Mucosa of rectum (tissue), 2 donors: ENCODE results near the gene SAMD13.

Experiments
- H3K27ac ChIP-seq, 2 donors: one replicate each; pipeline ENCODE4 v1.7.0; 2013; ENCODE audit warnings: inconsistent platforms in 2 of 2, low read depth in 2 of 2, low read length in 2 of 2
- H3K27me3 ChIP-seq, 2 donors: one replicate each; pipeline ENCODE4 v1.7.0; 2013; ENCODE audit warnings: low read length in 2 of 2; ENCODE audit not compliant: control insufficient read depth in 2 of 2, insufficient read depth in 2 of 2
- H3K36me3 ChIP-seq, 2 donors: one replicate each; pipeline ENCODE4 v1.7.0; 2013; ENCODE audit warnings: low read length in 2 of 2; ENCODE audit not compliant: control insufficient read depth in 2 of 2, insufficient read depth in 2 of 2
- H3K4me1 ChIP-seq, 2 donors: one replicate each; pipeline ENCODE4 v1.7.0; 2013; ENCODE audit warnings: low read length in 2 of 2, mild to moderate bottlenecking in 1 of 2; ENCODE audit not compliant: control insufficient read depth in 2 of 2, insufficient read depth in 2 of 2
- H3K4me3 ChIP-seq, 2 donors: one replicate each; pipeline ENCODE4 v1.7.0; 2013; ENCODE audit warnings: low read length in 2 of 2
- H3K9ac ChIP-seq, 2 donors: one replicate each; pipeline ENCODE4 v1.7.0; 2013; ENCODE audit warnings: low read length in 2 of 2, low read depth in 1 of 2, mild to moderate bottlenecking in 1 of 2
- H3K9me3 ChIP-seq, 2 donors: one replicate each; pipeline ENCODE4 v1.7.0; 2013; ENCODE audit warnings: low read length in 2 of 2; ENCODE audit not compliant: control insufficient read depth in 2 of 2
- donor health status: healthy.
- donor health status: Normal muscosa, but diverticular disease.

The SAMD13 gene

DNA sequence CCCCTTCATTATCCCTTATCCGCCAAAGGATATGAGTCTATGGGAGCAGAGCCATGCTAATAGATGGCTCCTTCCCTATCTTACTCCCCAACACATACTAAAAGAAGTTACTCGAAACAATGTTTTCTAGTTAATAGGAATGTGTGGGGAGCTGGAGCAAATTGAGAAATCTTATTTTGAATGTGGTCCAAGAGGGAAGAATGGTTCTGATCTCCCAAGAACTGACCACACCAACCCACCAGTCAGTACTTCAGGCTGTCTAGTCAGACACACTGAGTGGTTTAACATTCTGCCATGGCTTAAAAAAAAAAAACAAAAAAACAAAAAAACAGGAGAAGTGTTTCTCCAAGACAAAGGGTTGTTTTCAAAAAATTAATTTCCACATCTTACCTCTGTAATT lies 65.3 kb downstream of the SAMD13 start:
- H3K9ac ChIP-seq, result no peak overlapping the region
- peak overlapping the region; percentile 59 to 66 for H3K27ac ChIP-seq
- H3K9me3 ChIP-seq, result no peaks in the 10 kb centered on the region
- H3K36me3 ChIP-seq, result no peaks in the 10 kb centered on the region
- no peak overlapping the region for H3K4me3 ChIP-seq
- H3K27me3 ChIP-seq, result no peaks in the 10 kb centered on the region
- peaks cover 5 to 9% of the 10 kb centered on the region in 2 donors for H3K4me1 ChIP-seq

- no peak overlapping the region for H3K27ac ChIP-seq
- H3K27me3 ChIP-seq, result no peaks in the 10 kb centered on the region
- H3K9me3 ChIP-seq, result no peaks in the 10 kb centered on the region
- no peak overlapping the region for H3K4me3 ChIP-seq
- no peak overlapping the region for H3K9ac ChIP-seq
- peaks cover 5 to 7% of the 10 kb centered on the region in 2 donors for H3K4me1 ChIP-seq
- H3K36me3 ChIP-seq, result no peaks in the 10 kb centered on the region
Measured at GRCh38 chr1:84367219-84367618, 65.7 kb downstream of the SAMD13 start.

GRCh38 chr1:84368441-84368840 lies 66.9 kb downstream of the SAMD13 start:
- Histone ChIP-seq H3K36me3 (no peaks in the 10 kb centered on the region), H3K4me1 (peaks cover 5 to 7% of the 10 kb centered on the region in 2 donors), H3K4me3 (no peak overlapping the region), H3K9me3 (no peaks in the 10 kb centered on the region), H3K27ac (no peak overlapping the region), H3K27me3 (no peaks in the 10 kb centered on the region), H3K9ac (no peak overlapping the region)

DNA sequence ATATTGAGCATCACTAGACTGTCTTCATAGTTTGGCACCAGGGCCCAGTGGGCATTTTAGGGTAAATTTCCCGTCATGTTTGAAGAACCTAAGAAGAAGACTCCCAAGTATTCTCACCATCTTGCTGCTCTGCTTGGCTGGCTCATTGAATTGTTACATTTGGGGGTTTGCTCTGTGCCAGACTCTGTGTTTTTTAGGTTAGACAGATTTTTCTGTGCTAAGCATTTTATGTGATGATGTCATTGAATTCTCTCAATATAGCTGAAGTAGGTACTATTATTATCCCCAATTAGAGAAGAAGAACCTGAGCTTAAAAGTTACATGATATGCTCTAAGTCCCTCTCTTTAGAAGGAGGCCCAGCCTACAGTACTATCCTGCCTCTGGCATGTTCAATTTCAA lies 68.8 kb downstream of the SAMD13 start:
- H3K27me3 ChIP-seq, result no peaks in the 10 kb centered on the region
- H3K9me3 ChIP-seq, result no peaks in the 10 kb centered on the region
- H3K9ac ChIP-seq, result no peak overlapping the region
- H3K4me1 ChIP-seq, result peaks cover 5 to 7% of the 10 kb centered on the region in 2 donors
- no peaks in the 10 kb centered on the region for H3K36me3 ChIP-seq
- no peak overlapping the region for H3K27ac ChIP-seq
- no peak overlapping the region for H3K4me3 ChIP-seq

- Histone ChIP-seq H3K27me3 (no peaks in the 10 kb centered on the region), H3K36me3 (no peaks in the 10 kb centered on the region), H3K4me3 (no peak overlapping the region), H3K27ac (no peak overlapping the region), H3K4me1 (peaks cover 4 to 6% of the 10 kb centered on the region in 2 donors), H3K9me3 (no peaks in the 10 kb centered on the region), H3K9ac (no peak overlapping the region)
Measured at GRCh38 chr1:84370831-84371394, 69.4 kb downstream of the SAMD13 start.

GRCh38 chr1:84373436-84374141 lies 72.1 kb downstream of the SAMD13 start:
- Histone ChIP-seq H3K27ac (no peak overlapping the region), H3K4me3 (no peak overlapping the region), H3K4me1 (no peaks in the 10 kb centered on the region), H3K9me3 (no peaks in the 10 kb centered on the region), H3K27me3 (no peaks in the 10 kb centered on the region), H3K36me3 (no peaks in the 10 kb centered on the region), H3K9ac (no peak overlapping the region)

DNA sequence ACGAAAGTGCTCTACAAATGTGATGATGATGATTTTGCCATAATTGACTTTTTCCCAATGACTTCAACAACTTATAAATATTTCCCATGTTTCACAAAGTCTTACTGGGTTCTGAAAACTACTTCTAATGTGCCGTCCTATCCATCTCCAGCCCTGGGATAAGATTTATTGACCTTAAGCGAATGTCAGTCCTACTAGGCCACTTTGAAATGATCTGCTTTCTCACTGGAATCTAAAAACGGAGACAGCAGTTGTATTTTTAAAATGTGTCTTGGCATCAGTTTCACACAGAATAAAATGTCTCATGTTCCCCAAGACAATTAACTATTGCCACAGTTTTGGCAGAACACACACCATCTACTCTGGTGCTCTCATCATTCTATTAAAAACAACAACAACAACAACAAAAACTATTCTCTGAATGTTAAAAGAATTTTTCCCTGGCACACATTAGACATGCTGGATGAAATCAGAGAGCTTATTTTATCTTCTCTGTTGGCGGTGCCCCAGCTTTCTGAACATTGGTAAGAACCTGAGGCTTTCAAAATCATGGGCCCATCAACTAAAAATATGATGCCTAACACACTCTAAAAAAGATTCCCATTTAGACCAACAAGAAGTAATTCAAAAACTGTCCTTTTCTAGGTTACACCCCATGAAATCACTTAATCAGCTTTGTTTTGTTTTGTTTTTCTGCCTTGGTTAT lies 73.6 kb downstream of the SAMD13 start:
- Histone ChIP-seq H3K27ac (no peak overlapping the region), H3K36me3 (no peaks in the 10 kb centered on the region), H3K9ac (no peak overlapping the region), H3K4me3 (no peak overlapping the region), H3K27me3 (no peaks in the 10 kb centered on the region), H3K9me3 (no peaks in the 10 kb centered on the region), H3K4me1 (no peaks in the 10 kb centered on the region)

GRCh38 chr1:84376000-84376910 lies 74.7 kb downstream of the SAMD13 start:
- Histone ChIP-seq H3K27ac (no peak overlapping the region), H3K9ac (no peak overlapping the region), H3K27me3 (no peaks in the 10 kb centered on the region), H3K4me3 (no peak overlapping the region), H3K4me1 (no peaks in the 10 kb centered on the region), H3K36me3 (no peaks in the 10 kb centered on the region), H3K9me3 (no peaks in the 10 kb centered on the region)

DNA sequence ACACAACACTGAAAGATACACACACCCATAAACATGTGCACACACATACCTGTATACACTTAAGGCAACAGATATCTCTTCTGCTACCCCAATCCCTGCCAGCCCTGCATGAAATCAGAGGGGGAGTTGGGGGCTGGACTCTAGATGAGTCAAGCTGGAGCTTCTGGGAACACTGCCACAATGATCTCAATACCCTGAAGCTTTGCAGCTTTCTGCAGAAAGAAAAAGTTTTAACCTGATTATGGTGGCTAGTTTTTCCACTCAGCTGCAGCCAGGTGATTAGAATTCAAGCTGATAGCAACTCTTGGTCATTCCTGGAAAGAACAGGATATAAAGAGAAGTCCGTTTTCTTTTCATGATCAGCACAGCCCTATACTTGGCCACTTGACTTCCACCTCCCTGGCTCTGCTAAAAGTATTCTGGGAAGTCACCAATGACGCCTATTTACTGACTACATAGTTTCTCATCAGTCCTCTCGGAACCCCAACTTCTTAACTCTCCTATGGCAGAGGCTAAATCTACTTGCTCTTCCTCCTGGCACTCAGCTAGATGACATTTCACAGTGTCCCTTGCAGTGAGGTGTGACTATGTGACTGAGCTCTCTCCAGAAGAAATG lies 76.1 kb downstream of the SAMD13 start:
- no peak overlapping the region for H3K9ac ChIP-seq
- H3K27ac ChIP-seq, result no peak overlapping the region
- no peaks in the 10 kb centered on the region for H3K27me3 ChIP-seq
- H3K9me3 ChIP-seq, result no peaks in the 10 kb centered on the region
- no peaks in the 10 kb centered on the region for H3K36me3 ChIP-seq
- H3K4me3 ChIP-seq, result no peak overlapping the region
- no peaks in the 10 kb centered on the region for H3K4me1 ChIP-seq
